Mesenchymal stem cell (in vitro differentiated cells and primary cell): ENCODE measurements around the gene TOMM20.
A peak's percentile ranks its signal among the peaks of the same experiment; 100 is the strongest.

ENCODE experiments used
- DNase-seq: peaks from one replicate; pipeline ENCODE4 v3.0.0-alpha.2; 2013
- H2AFZ ChIP-seq: one replicate; pipeline ENCODE4 v1.6.1; 2013; ENCODE audit warnings: low read depth, mild to moderate bottlenecking, control low read depth, inconsistent platforms, low read length, moderate library complexity
- H2AK5ac ChIP-seq: 2 replicates; pipeline ENCODE4 v1.6.1; 2013; ENCODE audit warnings: low read length, moderate library complexity, mild to moderate bottlenecking, inconsistent platforms; ENCODE audit not compliant: severe bottlenecking
- H2BK120ac ChIP-seq: one replicate; pipeline ENCODE4 v1.6.1; 2013; ENCODE audit warnings: low read depth, mild to moderate bottlenecking, inconsistent platforms, low read length, moderate library complexity
- H2BK12ac ChIP-seq, 2 experiments: one replicate each; pipeline ENCODE4 v1.6.1; 2013; ENCODE audit warnings: inconsistent platforms in 2 of 2, low read length in 2 of 2, mild to moderate bottlenecking in 2 of 2, moderate library complexity in 2 of 2, control low read depth in 1 of 2
- H2BK15ac ChIP-seq: one replicate; pipeline ENCODE4 v1.6.1; 2013; ENCODE audit warnings: mild to moderate bottlenecking, low read depth, inconsistent platforms; ENCODE audit not compliant: poor library complexity, severe bottlenecking
- H2BK5ac ChIP-seq: 2 replicates; pipeline ENCODE4 v1.6.1; 2013; ENCODE audit warnings: low read depth, mild to moderate bottlenecking, low read length, control low read depth, inconsistent platforms; ENCODE audit not compliant: poor library complexity, severe bottlenecking
- H3K14ac ChIP-seq, 2 experiments: one replicate each; pipeline ENCODE4 v1.6.1; 2013; ENCODE audit warnings: inconsistent platforms in 2 of 2, low read length in 2 of 2, control low read depth in 1 of 2, mild to moderate bottlenecking in 1 of 2, moderate library complexity in 1 of 2
- H3K18ac ChIP-seq, 2 experiments: one replicate each; pipeline ENCODE4 v1.6.1; 2013; ENCODE audit warnings: inconsistent platforms in 2 of 2, low read length in 2 of 2, control low read depth in 1 of 2, low read depth in 1 of 2, mild to moderate bottlenecking in 1 of 2
- H3K23ac ChIP-seq, 2 experiments: one replicate each; pipeline ENCODE4 v1.6.1; 2013; ENCODE audit warnings: inconsistent platforms in 2 of 2, low read length in 2 of 2, mild to moderate bottlenecking in 2 of 2, moderate library complexity in 2 of 2, control low read depth in 1 of 2
- H3K27ac ChIP-seq: 2 replicates; pipeline ENCODE4 v1.5.1; 2013; ENCODE audit warnings: mild to moderate bottlenecking, moderate library complexity, low read length, control low read depth, inconsistent platforms; ENCODE audit not compliant: poor library complexity, severe bottlenecking
- H3K27me3 ChIP-seq, 2 experiments: 2 replicates each; pipeline versions ENCODE4 v1.6.1 to v1.7.0; 2013; ENCODE audit warnings: low read length in 2 of 2, mild to moderate bottlenecking in 2 of 2, moderate library complexity in 2 of 2, control low read depth in 1 of 2, inconsistent platforms in 1 of 2; ENCODE audit not compliant: control insufficient read depth in 1 of 2, insufficient read depth in 1 of 2
- H3K36me3 ChIP-seq, 2 experiments: 2 replicates each; pipeline versions ENCODE4 v1.6.1 to v1.7.0; 2013; ENCODE audit warnings: low read length in 2 of 2, control low read depth in 1 of 2, inconsistent platforms in 1 of 2, low read depth in 1 of 2, mild to moderate bottlenecking in 1 of 2; ENCODE audit not compliant: insufficient read depth in 2 of 2, control insufficient read depth in 1 of 2
- H3K4ac ChIP-seq, 2 experiments: one replicate each; pipeline ENCODE4 v1.6.1; 2013; ENCODE audit warnings: inconsistent platforms in 2 of 2, low read length in 2 of 2, mild to moderate bottlenecking in 2 of 2, moderate library complexity in 2 of 2, control low read depth in 1 of 2, low read depth in 1 of 2
- H3K4me1 ChIP-seq: 2 replicates; pipeline ENCODE4 v1.6.1; 2013; ENCODE audit warnings: low read depth, low read length, control low read depth; ENCODE audit not compliant: control insufficient read depth, insufficient read depth
- H3K4me2 ChIP-seq: 2 replicates; pipeline ENCODE4 v1.6.1; 2013; ENCODE audit warnings: low read length, mild to moderate bottlenecking, inconsistent platforms; ENCODE audit not compliant: poor library complexity, severe bottlenecking
- H3K4me3 ChIP-seq, 2 experiments: 2 replicates each; pipeline versions ENCODE4 v1.5.1 to v1.7.0; 2013; ENCODE audit warnings: low read length in 2 of 2, mild to moderate bottlenecking in 2 of 2, control low read depth in 1 of 2, low read depth in 1 of 2; ENCODE audit not compliant: insufficient read depth in 1 of 2
- H3K79me1 ChIP-seq: replicated peaks from 2 replicates; pipeline ENCODE4 v1.6.1; 2013; ENCODE audit warnings: mild to moderate bottlenecking, control low read depth, low read length, inconsistent platforms; ENCODE audit not compliant: poor library complexity, severe bottlenecking
- H3K9ac ChIP-seq: 2 replicates; pipeline ENCODE4 v1.7.0; 2013; ENCODE audit warnings: mild to moderate bottlenecking, low read length, moderate library complexity
- H3K9me3 ChIP-seq: 2 replicates; pipeline ENCODE4 v1.7.0; 2013; ENCODE audit warnings: mild to moderate bottlenecking, low read length; ENCODE audit not compliant: control insufficient read depth
- H4K8ac ChIP-seq: one replicate; pipeline ENCODE4 v1.6.1; 2013; ENCODE audit warnings: inconsistent platforms, mild to moderate bottlenecking, low read length, moderate library complexity
- H4K91ac ChIP-seq: one replicate; pipeline ENCODE4 v1.6.1; 2013; ENCODE audit warnings: mild to moderate bottlenecking, low read length, inconsistent platforms
- WGBS: methylation state at CpG from one replicate; pipeline ENCODE4 v1.1.7; 2013; ENCODE audit warnings: mixed read lengths; 5-methylcytosine and 5-hydroxymethylcytosine counted together

Gene TOMM20

GRCh38 chr1:235079443-235080296 lies 49.0 kb downstream of the TOMM20 start:
- WGBS, result 76% methylated on average over 8 of the region's 8 CpGs
- H2BK15ac ChIP-seq, result peak overlapping the region; percentile 82
- no peak overlapping the region for H3K14ac ChIP-seq
- H3K18ac ChIP-seq, result peak overlapping the region; percentile 75 to 84
- peak overlapping the region; percentile 4 for H2BK5ac ChIP-seq
- H2AK5ac ChIP-seq, result peak overlapping the region; percentile 79
- no peaks in the 10 kb centered on the region for H3K36me3 ChIP-seq
- no peaks in the 10 kb centered on the region for H3K79me1 ChIP-seq
- H3K27ac ChIP-seq, result peak overlapping the region; percentile 55
- DNase-seq, result peak; percentile 49
- H3K9me3 ChIP-seq, result no peaks in the 10 kb centered on the region
- H3K4ac ChIP-seq, result peak overlapping the region; percentile 76 to 93
- H3K4me2 ChIP-seq, result no peak overlapping the region
- H2BK12ac ChIP-seq, result peak overlapping the region; percentile 93 to 99
- H3K27me3 ChIP-seq, result no peaks in the 10 kb centered on the region
- peak overlapping the region; percentile 41 for H4K8ac ChIP-seq
- no peak overlapping the region for H2AFZ ChIP-seq
- H3K4me1 ChIP-seq, result peaks cover 31% of the 10 kb centered on the region
- H2BK120ac ChIP-seq, result peak overlapping the region; percentile 91
- H4K91ac ChIP-seq, result peak overlapping the region; percentile 77
- peak overlapping the region; percentile 58 for H3K9ac ChIP-seq
- H3K23ac ChIP-seq, result peak overlapping the region in 1 of 2 experiments; percentile 89
- no peak overlapping the region for H3K4me3 ChIP-seq

- Histone ChIP-seq H2BK5ac (no peak overlapping the region), H2BK120ac (no peak overlapping the region), H3K18ac (peak overlapping the region; percentile 75 to 94), H3K4me1 (peaks cover 38% of the 10 kb centered on the region), H2BK15ac (peak overlapping the region; percentile 82), H2AK5ac (peak overlapping the region; percentile 79), H2AFZ (no peak overlapping the region), H3K27ac (peak overlapping the region; percentile 55), H3K14ac (peak overlapping the region in 1 of 2 experiments; percentile 78), H3K23ac (no peak overlapping the region), H3K79me1 (no peaks in the 10 kb centered on the region), H3K27me3 (no peaks in the 10 kb centered on the region), H4K91ac (peak overlapping the region; percentile 77), H3K9me3 (no peaks in the 10 kb centered on the region), H2BK12ac (peak overlapping the region; percentile 9 to 88), H4K8ac (peak overlapping the region; percentile 5), H3K4me3 (no peak overlapping the region), H3K9ac (peak overlapping the region; percentile 58), H3K4me2 (no peak overlapping the region), H3K36me3 (no peaks in the 10 kb centered on the region), H3K4ac (peak overlapping the region; percentile 18 to 62)
- 62% methylated on average over 8 of the region's 9 CpGs for WGBS
- peak; percentile 75 for DNase-seq
These were observed 49.9 kb downstream of the TOMM20 start for GRCh38 chr1:235078480-235079381.

- peak overlapping the region; percentile 20 for H3K9ac ChIP-seq
- peak overlapping the region; percentile 38 for H2BK15ac ChIP-seq
- no peak overlapping the region for H3K4me2 ChIP-seq
- peak overlapping the region in 1 of 2 experiments; percentile 78 for H3K14ac ChIP-seq
- WGBS, result 91% methylated on average over 15 of the region's 15 CpGs
- H3K36me3 ChIP-seq, result no peaks in the 10 kb centered on the region
- H3K4ac ChIP-seq, result peak overlapping the region; percentile 62 to 90
- peak; percentile 51 for DNase-seq
- H2BK12ac ChIP-seq, result peak overlapping the region; percentile 99
- no peaks in the 10 kb centered on the region for H3K9me3 ChIP-seq
- peaks cover 36% of the 10 kb centered on the region for H3K4me1 ChIP-seq
- H2BK120ac ChIP-seq, result peak overlapping the region; percentile 80
- H3K18ac ChIP-seq, result peak overlapping the region; percentile 60 to 94
- H3K23ac ChIP-seq, result no peak overlapping the region
- peak overlapping the region; percentile 14 for H2AK5ac ChIP-seq
- H4K91ac ChIP-seq, result peak overlapping the region; percentile 77
- H3K27ac ChIP-seq, result no peak overlapping the region
- no peaks in the 10 kb centered on the region for H3K79me1 ChIP-seq
- H2AFZ ChIP-seq, result no peak overlapping the region
- H3K4me3 ChIP-seq, result no peak overlapping the region
- H4K8ac ChIP-seq, result peak overlapping the region; percentile 72
- H3K27me3 ChIP-seq, result no peaks in the 10 kb centered on the region
- H2BK5ac ChIP-seq, result no peak overlapping the region
These were observed 50.8 kb downstream of the TOMM20 start for GRCh38 chr1:235077571-235078479.
